Activated CD4-positive, alpha-beta T cell treated with anti-CD3 and anti-CD28 coated beads for 48 hours (primary cell): Measurements from ENCODE around the gene CMTM4.

ENCODE experiments used
- DNase-seq: peaks from one replicate; pipeline ENCODE4 v3.0.0-alpha.2; 2020

CMTM4 gene

GRCh38 chr16:66696669-66697630 is at the start of gene CMTM4:
CMTM4 (minus strand) TSS chr16:66696743; CDS start chr16:66696525, 218 bp downstream.
- DNase-seq: peak; percentile 75

GRCh38 chr16:66746048-66746447 is 49.5 kb upstream of the CMTM4 start:
- DNase-seq: no peak

GRCh38 chr16:66741950-66742808 is 45.6 kb upstream of the CMTM4 start:
- no peak for DNase-seq

- DNase-seq: no peak
Measured at GRCh38 chr16:66741169-66741900, 44.8 kb upstream of the CMTM4 start.

GRCh38 chr16:66740533-66740932 is 44.0 kb upstream of the CMTM4 start:
- DNase-seq: no peak

- peak; percentile 48 for DNase-seq
Measured at GRCh38 chr16:66740010-66740409, 43.5 kb upstream of the CMTM4 start.

GRCh38 chr16:66735891-66736290 is 39.3 kb upstream of the CMTM4 start:
- no peak for DNase-seq

GRCh38 chr16:66731101-66731500 is 34.6 kb upstream of the CMTM4 start:
- DNase-seq: no peak

GRCh38 chr16:66728804-66729203 is 32.3 kb upstream of the CMTM4 start:
- no peak for DNase-seq

- no peak for DNase-seq
Measured at GRCh38 chr16:66728117-66728787, 31.7 kb upstream of the CMTM4 start.

- no peak for DNase-seq
Measured at GRCh38 chr16:66720766-66721165, 24.2 kb upstream of the CMTM4 start.

GRCh38 chr16:66719246-66719645 is 22.7 kb upstream of the CMTM4 start:
- DNase-seq: no peak

GRCh38 chr16:66717776-66718175 is 21.2 kb upstream of the CMTM4 start:
- DNase-seq: no peak

GRCh38 chr16:66717112-66717675 is 20.7 kb upstream of the CMTM4 start:
- DNase-seq: peak; percentile 33

GRCh38 chr16:66714654-66715307 is 18.2 kb upstream of the CMTM4 start:
- no peak for DNase-seq

- DNase-seq: no peak
Measured at GRCh38 chr16:66714062-66714461, 17.5 kb upstream of the CMTM4 start.

- no peak for DNase-seq
Measured at GRCh38 chr16:66713076-66713475, 16.5 kb upstream of the CMTM4 start.

GRCh38 chr16:66712512-66712911 is 16.0 kb upstream of the CMTM4 start:
- DNase-seq: no peak

- DNase-seq: no peak
Measured at GRCh38 chr16:66711581-66711980, 15.0 kb upstream of the CMTM4 start.

GRCh38 chr16:66706506-66706880 is 9.9 kb upstream of the CMTM4 start:
- no peak for DNase-seq

GRCh38 chr16:66705790-66706505 is 9.4 kb upstream of the CMTM4 start:
- DNase-seq: no peak
